SK-N-MC (cell line): ENCODE data around the gene VRK2.

ENCODE experiments used
- EZH2 ChIP-seq: fragments of 200-600 bp; sonication (generic); IDR thresholded peaks from one replicate; pipeline ENCODE4 v1.6.1; 2017; ENCODE audit warnings: antibody characterized with exemption
- FOXP2 ChIP-seq: optimal IDR thresholded peaks from 2 replicates; pipeline ENCODE3; 2011; ENCODE audit warnings: mild to moderate bottlenecking, moderate library complexity; ENCODE audit not compliant: insufficient read depth; ENCODE audit errors: extremely low read length, control extremely low read depth
- POLR2AphosphoS5 ChIP-seq: IDR thresholded peaks from 2 replicates; pipeline ENCODE4 v1.6.1; 2012; ENCODE audit warnings: mild to moderate bottlenecking, low read depth, low read length, borderline replicate concordance

GRCh38 chr2:58032764-58033080, 13.9 kb upstream of the VRK2 start:
- TF ChIP-seq EZH2 (no peak), POLR2AphosphoS5 (no peak), FOXP2 (no peak)
